GM12878 (cell line): ENCODE data around the gene ERMARD. TPM values are rescaled to one million over a fixed set of nuclear protein-coding genes. Genes with fewer than 3 reads are reported as not detected.

Experiments
- ATAC-seq: fragments of 200-7000 bp; cut with Tn5 transposase; 3 replicates; pipeline ENCODE4 v1.9.1; 2020; ENCODE audit warnings: mild to moderate bottlenecking, moderate library complexity
- BruUV-seq: library from RNA; stranded (reverse); fragments of 400-500 nt; replicated peaks from 2 replicates; lab custom pipeline; 2021; lab: Mats Ljungman, UMichigan
- CTCF ChIA-PET: fragments of 300-600 bp; sonication (Branson Sonifier 250); formaldehyde crosslinking; extraction: SDS; loops from one replicate; lab custom pipeline; 2021; ENCODE audit warnings: inconsistent platforms; lab: Yijun Ruan, JAX
- POLR2A ChIA-PET: fragments of 350-600 bp; formaldehyde crosslinking; extraction: SDS; loops from one replicate; lab custom pipeline; 2021; ENCODE audit warnings: inconsistent platforms; lab: Charles Lee
- RAD21 ChIA-PET: fragments of 300-600 bp; sonication (Branson Sonifier 250); formaldehyde crosslinking; loops from one replicate; lab custom pipeline; 2023; ENCODE audit warnings: antibody characterized with exemption; ENCODE audit not compliant: unreplicated experiment; lab: Charles Lee
- SMC1A ChIA-PET: fragments of 300-600 bp; sonication (Branson Sonifier 250); formaldehyde crosslinking; loops from one replicate; lab custom pipeline; 2023; ENCODE audit not compliant: unreplicated experiment, uncharacterized antibody; lab: Charles Lee
- DNase-seq: peaks from one replicate; pipeline ENCODE4 v3.0.0-alpha.2; 2011; ENCODE audit warnings: low read depth, low spot score
- FAIRE-seq: peaks from 3 replicates; lab custom pipeline; 2011; peaks lifted over from hg19 to GRCh38; lab: Jason Lieb, UNC
- H2AFZ ChIP-seq: 2 replicates; pipeline ENCODE4 v1.6.0; 2011; ENCODE audit warnings: low read depth, low read length, control low read depth; ENCODE audit not compliant: control insufficient read depth
- H3K27ac ChIP-seq: 2 replicates; pipeline ENCODE4 v1.5.1; 2011; ENCODE audit warnings: control low read depth; ENCODE audit not compliant: control insufficient read depth, insufficient read depth
- H3K27me3 ChIP-seq, 2 experiments: replicated peaks in 1 of 2; 2 replicates each; pipeline versions ENCODE4 v1.6.0 to v1.6.1; 2011; ENCODE audit warnings: low read length in 1 of 2; ENCODE audit not compliant: control insufficient read depth in 2 of 2, insufficient read depth in 2 of 2
- H3K36me3 ChIP-seq, 2 experiments: 2 replicates each; pipeline ENCODE4 v1.5.1; 2011; ENCODE audit warnings: low read length in 1 of 2; ENCODE audit not compliant: control insufficient read depth in 2 of 2, insufficient read depth in 2 of 2
- H3K4me1 ChIP-seq: 2 replicates; pipeline ENCODE4 v1.6.1; 2011; ENCODE audit warnings: mild to moderate bottlenecking, low read length, moderate library complexity, mixed read lengths; ENCODE audit not compliant: control insufficient read depth, insufficient read depth
- H3K4me2 ChIP-seq: 2 replicates; pipeline ENCODE4 v1.6.0; 2011; ENCODE audit warnings: control low read depth; ENCODE audit not compliant: control insufficient read depth, insufficient read depth
- H3K4me3 ChIP-seq: fragments of 200-600 bp; sonication (generic); 2 replicates; pipeline ENCODE4 v1.5.1; 2016
- H3K79me2 ChIP-seq: 2 replicates; pipeline ENCODE4 v1.6.0; 2011; ENCODE audit warnings: low read length; ENCODE audit not compliant: control insufficient read depth, insufficient read depth
- H3K9ac ChIP-seq: 2 replicates; pipeline ENCODE4 v1.8.0; 2011; ENCODE audit warnings: low read length, control low read depth, mixed read lengths; ENCODE audit not compliant: control insufficient read depth, insufficient read depth
- H3K9me3 ChIP-seq: replicated peaks from 3 replicates; pipeline ENCODE4 v1.5.1; 2011; ENCODE audit warnings: mild to moderate bottlenecking, low read length; ENCODE audit not compliant: control insufficient read depth, insufficient read depth
- H4K20me1 ChIP-seq: 2 replicates; pipeline ENCODE4 v1.6.0; 2011; ENCODE audit not compliant: control insufficient read depth, insufficient read depth
- JUND ChIP-seq: IDR thresholded peaks from 2 replicates; pipeline ENCODE4 v1.6.1; 2012; ENCODE audit warnings: low read depth, mild to moderate bottlenecking, low read length, improper control_type of control experiment, moderate library complexity
- NFIC ChIP-seq: IDR thresholded peaks from 2 replicates; pipeline ENCODE4 v1.6.1; 2012; ENCODE audit warnings: low read depth, mild to moderate bottlenecking, inconsistent platforms, low read length, moderate library complexity
- PAX5 ChIP-seq: IDR thresholded peaks from 2 replicates; pipeline ENCODE4 v1.6.1; 2011; ENCODE audit warnings: low read depth, low read length, borderline replicate concordance
- SPI1 ChIP-seq: IDR thresholded peaks from 2 replicates; pipeline ENCODE4 v1.6.1; 2011; ENCODE audit warnings: low read depth, mild to moderate bottlenecking, low read length, moderate library complexity, borderline replicate concordance; ENCODE audit not compliant: insufficient read depth
- TAF1 ChIP-seq: IDR thresholded peaks from 2 replicates; pipeline ENCODE4 v1.6.1; 2011; ENCODE audit warnings: mild to moderate bottlenecking, low read depth, low read length, borderline replicate concordance
- ZZZ3 ChIP-seq: IDR thresholded peaks from 2 replicates; pipeline ENCODE4 v1.6.1; 2011; ENCODE audit warnings: low read depth; ENCODE audit not compliant: control insufficient read depth, insufficient read length
- WGBS: methylation state at CpG from one replicate; pipeline ENCODE4 v1.1.6; 2016; ENCODE audit warnings: low lambda C conversion rate; ENCODE audit not compliant: insufficient replicate concordance, insufficient coverage; ENCODE audit errors: missing lambda C conversion rate; 5-methylcytosine and 5-hydroxymethylcytosine counted together
- in situ Hi-C: fragments of 300-500 bp; cut with MboI; formaldehyde crosslinking; loops from 9 replicates; pipeline ENCODE4 v1.14.3; 2018; ENCODE audit warnings: mixed read lengths
- intact Hi-C: fragments of 100-400 bp; cut with micrococcal nuclease; formaldehyde crosslinking; loops from one replicate; pipeline ENCODE4 v1.14.2; 2022; ENCODE audit not compliant: unreplicated experiment
- polyA plus RNA-seq, 11 experiments: library from polyadenylated mRNA; depleted of rRNA in 4 of 11; unstranded in 6 of 11; stranded (reverse) in 5 of 11; fragments of >200 nt; fragmentation: Nextera tagmentation in 4 of 11; fragmentation: Illumina TruSeq in 1 of 11; extraction: Ambion mirVana in 4 of 11; extraction: Trizol in 1 of 11; gene quantifications; 1 replicate in 1 of 11; 2 replicates in 10 of 11; pipeline versions ENCODE4 v1.2.1 to v1.2.3, GENCODE V29; 2011 to 2016; ENCODE audit warnings: inconsistent platforms in 2 of 11, missing spikeins in 2 of 11, low read depth in 1 of 11
- total RNA-seq, 4 experiments: library from RNA; depleted of rRNA in 3 of 4; stranded (reverse); fragments of >200 nt in 3 of 4; fragmentation: Illumina TruSeq in 1 of 4; extraction: Trizol in 1 of 4; gene quantifications; 2 replicates each; pipeline versions ENCODE4 v1.2.1 to v1.2.3, GENCODE V29; 2013 to 2021
- TF ChIP-seq, protein P1 (sequence below): IDR thresholded peaks from 2 replicates; pipeline ENCODE4 v1.6.1; 2011; ENCODE audit warnings: mild to moderate bottlenecking, low read depth, low read length, moderate library complexity; ENCODE audit not compliant: insufficient replicate concordance

The ERMARD gene
- total and polyA plus RNA-seq, 10 of the 15 experiments (the other 5 are each of a cell fraction or from before 2014, with no cell fraction given), result 24.4 to 63.3 (median 34.1) TPM

DNA sequence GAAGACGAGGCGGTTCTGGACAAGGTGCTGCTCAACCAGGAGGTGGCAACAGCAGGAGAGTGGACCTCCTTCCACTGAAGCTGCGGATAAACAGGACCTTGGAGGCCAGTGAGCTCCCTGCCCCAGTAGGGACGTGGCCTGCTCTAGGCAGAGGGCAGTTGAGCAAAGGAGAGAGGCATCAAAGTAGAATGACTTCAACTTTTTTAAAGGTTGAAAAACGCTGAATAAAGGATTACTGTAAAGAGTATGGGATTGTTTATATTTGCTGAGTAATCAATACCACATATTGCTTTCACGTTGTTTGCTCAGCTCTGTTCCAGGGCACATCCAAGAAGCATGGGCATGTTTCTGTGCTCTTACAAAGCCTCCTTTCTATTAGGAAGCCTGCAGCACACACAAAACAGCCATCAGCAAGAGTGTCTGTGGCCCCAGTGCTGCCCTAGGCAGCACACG is 48.1 kb downstream of the ERMARD start:
- Histone ChIP-seq H3K27ac (no peak overlapping the region), H3K4me1 (peaks cover 5% of the 10 kb centered on the region; the same call in 1 of the 2 replicates), H3K4me3 (no peak overlapping the region), H3K79me2 (no peaks in the 10 kb centered on the region), H3K9ac (no peak overlapping the region), H3K36me3 (no peaks in the 10 kb centered on the region), H3K27me3 (peaks cover 0 to 3% of the 10 kb centered on the region in 2 experiments; a peak in 2 of 4 replicates), H3K4me2 (no peak overlapping the region), H2AFZ (no peak overlapping the region), H3K9me3 (no peaks in the 10 kb centered on the region), H4K20me1 (no peaks in the 10 kb centered on the region)
- ATAC-seq, result no peak
- ChIA-PET CTCF (no interaction called here), POLR2A (no interaction called here), SMC1A (no interaction called here), RAD21 (no interaction called here)
- no peak for DNase-seq
- intact Hi-C loops, result no loop called here
- 33% methylated on average over 7 of the region's 7 CpGs for WGBS
- in situ Hi-C loops, result no loop called here
- FAIRE-seq, result no peak
- TF ChIP-seq JUND (no peak), TAF1 (no peak), SPI1 (no peak), PAX5 (no peak), NFIC (no peak), ZZZ3 (no peak)
- TF ChIP-seq, protein P1, sequence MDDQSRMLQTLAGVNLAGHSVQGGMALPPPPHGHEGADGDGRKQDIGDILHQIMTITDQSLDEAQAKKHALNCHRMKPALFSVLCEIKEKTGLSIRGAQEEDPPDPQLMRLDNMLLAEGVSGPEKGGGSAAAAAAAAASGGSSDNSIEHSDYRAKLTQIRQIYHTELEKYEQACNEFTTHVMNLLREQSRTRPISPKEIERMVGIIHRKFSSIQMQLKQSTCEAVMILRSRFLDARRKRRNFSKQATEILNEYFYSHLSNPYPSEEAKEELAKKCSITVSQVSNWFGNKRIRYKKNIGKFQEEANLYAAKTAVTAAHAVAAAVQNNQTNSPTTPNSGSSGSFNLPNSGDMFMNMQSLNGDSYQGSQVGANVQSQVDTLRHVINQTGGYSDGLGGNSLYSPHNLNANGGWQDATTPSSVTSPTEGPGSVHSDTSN, result no peak
- no TSS peak for BruUV-seq
